HL-60 (cell line): ENCODE data around the gene OR52H1.

ENCODE experiments used
- DNase-seq, 2 experiments: peaks; one replicate each; pipeline ENCODE4 v3.0.0-alpha.2; 2010 to 2020; ENCODE audit warnings: low read depth in 1 of 2, low spot score in 1 of 2
- H3K27ac ChIP-seq: fragments of 250-450 bp; sonication (Bioruptor Pico); replicated peaks from 2 replicates; pipeline ENCODE4 v1.5.1; 2020; ENCODE audit warnings: mild to moderate bottlenecking, moderate library complexity
- H3K27me3 ChIP-seq: fragments of 250-450 bp; sonication (Bioruptor Pico); 2 replicates; pipeline ENCODE4 v1.5.1; 2021; ENCODE audit warnings: mild to moderate bottlenecking, moderate library complexity; ENCODE audit not compliant: insufficient read depth, poor library complexity, severe bottlenecking
- H3K4me3 ChIP-seq: replicated peaks from 2 replicates; pipeline ENCODE4 v1.5.1; 2011; ENCODE audit warnings: mild to moderate bottlenecking, control low read depth, low read length; ENCODE audit not compliant: insufficient read depth
- GABPA ChIP-seq: IDR thresholded peaks from 2 replicates; pipeline ENCODE4 v1.6.1; 2012; ENCODE audit warnings: low read depth
- POLR2AphosphoS5 ChIP-seq: IDR thresholded peaks from 2 replicates; pipeline ENCODE4 v1.6.1; 2012; ENCODE audit warnings: low read depth
- SPI1 ChIP-seq: IDR thresholded peaks from 2 replicates; pipeline ENCODE4 v1.6.1; 2012; ENCODE audit warnings: low read depth, mild to moderate bottlenecking, borderline replicate concordance
- TF ChIP-seq, protein P1 (sequence below): IDR thresholded peaks from one replicate; pipeline ENCODE4 v1.5.1; 2011; ENCODE audit warnings: low read length, control low read depth, inconsistent platforms; ENCODE audit not compliant: insufficient read depth
- TF ChIP-seq, protein P2 (sequence below): IDR thresholded peaks from 2 replicates; pipeline ENCODE4 v1.6.1; 2012; ENCODE audit warnings: low read depth; ENCODE audit not compliant: insufficient replicate concordance

OR52H1 gene

DNA sequence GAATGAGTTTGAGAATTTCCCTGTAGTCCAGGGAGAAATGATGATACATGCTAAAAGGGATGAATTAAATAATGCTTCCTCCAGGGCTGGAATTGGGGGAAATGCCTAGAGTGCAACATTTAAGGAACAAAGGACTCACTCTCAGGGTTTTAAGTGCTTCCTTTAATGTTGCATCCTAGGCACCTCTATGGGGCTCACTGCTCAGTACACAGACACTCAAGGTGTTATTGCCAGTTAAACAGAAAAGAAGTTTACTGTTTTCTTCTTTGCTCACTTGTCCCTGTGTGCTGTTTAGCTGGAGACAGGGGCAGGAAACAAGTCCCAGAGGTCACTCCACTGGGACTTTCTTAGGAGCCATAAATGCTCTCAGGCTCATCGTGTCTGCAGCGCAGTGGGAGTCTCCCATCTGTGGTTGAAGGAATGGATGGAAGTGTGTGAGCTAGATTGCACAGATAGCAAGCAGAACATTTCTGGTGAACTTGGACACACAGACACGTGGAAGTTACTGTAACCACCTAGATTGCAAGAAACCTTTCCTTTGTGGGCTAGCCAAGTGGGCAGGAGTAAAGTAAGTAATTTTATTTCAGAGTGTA, 8.4 kb upstream of the OR52H1 start:
- no peak for DNase-seq
- Histone ChIP-seq H3K27ac (no peak overlapping the region), H3K27me3 (no peaks in the 10 kb centered on the region), H3K4me3 (no peak overlapping the region)
- TF ChIP-seq POLR2AphosphoS5, result no peak
- TF ChIP-seq, protein P1, sequence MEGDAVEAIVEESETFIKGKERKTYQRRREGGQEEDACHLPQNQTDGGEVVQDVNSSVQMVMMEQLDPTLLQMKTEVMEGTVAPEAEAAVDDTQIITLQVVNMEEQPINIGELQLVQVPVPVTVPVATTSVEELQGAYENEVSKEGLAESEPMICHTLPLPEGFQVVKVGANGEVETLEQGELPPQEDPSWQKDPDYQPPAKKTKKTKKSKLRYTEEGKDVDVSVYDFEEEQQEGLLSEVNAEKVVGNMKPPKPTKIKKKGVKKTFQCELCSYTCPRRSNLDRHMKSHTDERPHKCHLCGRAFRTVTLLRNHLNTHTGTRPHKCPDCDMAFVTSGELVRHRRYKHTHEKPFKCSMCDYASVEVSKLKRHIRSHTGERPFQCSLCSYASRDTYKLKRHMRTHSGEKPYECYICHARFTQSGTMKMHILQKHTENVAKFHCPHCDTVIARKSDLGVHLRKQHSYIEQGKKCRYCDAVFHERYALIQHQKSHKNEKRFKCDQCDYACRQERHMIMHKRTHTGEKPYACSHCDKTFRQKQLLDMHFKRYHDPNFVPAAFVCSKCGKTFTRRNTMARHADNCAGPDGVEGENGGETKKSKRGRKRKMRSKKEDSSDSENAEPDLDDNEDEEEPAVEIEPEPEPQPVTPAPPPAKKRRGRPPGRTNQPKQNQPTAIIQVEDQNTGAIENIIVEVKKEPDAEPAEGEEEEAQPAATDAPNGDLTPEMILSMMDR, result no peak
- TF ChIP-seq, protein P2, sequence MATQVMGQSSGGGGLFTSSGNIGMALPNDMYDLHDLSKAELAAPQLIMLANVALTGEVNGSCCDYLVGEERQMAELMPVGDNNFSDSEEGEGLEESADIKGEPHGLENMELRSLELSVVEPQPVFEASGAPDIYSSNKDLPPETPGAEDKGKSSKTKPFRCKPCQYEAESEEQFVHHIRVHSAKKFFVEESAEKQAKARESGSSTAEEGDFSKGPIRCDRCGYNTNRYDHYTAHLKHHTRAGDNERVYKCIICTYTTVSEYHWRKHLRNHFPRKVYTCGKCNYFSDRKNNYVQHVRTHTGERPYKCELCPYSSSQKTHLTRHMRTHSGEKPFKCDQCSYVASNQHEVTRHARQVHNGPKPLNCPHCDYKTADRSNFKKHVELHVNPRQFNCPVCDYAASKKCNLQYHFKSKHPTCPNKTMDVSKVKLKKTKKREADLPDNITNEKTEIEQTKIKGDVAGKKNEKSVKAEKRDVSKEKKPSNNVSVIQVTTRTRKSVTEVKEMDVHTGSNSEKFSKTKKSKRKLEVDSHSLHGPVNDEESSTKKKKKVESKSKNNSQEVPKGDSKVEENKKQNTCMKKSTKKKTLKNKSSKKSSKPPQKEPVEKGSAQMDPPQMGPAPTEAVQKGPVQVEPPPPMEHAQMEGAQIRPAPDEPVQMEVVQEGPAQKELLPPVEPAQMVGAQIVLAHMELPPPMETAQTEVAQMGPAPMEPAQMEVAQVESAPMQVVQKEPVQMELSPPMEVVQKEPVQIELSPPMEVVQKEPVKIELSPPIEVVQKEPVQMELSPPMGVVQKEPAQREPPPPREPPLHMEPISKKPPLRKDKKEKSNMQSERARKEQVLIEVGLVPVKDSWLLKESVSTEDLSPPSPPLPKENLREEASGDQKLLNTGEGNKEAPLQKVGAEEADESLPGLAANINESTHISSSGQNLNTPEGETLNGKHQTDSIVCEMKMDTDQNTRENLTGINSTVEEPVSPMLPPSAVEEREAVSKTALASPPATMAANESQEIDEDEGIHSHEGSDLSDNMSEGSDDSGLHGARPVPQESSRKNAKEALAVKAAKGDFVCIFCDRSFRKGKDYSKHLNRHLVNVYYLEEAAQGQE, result no peak
- no peak for TF ChIP-seq SPI1
- TF ChIP-seq GABPA, result no peak

DNA sequence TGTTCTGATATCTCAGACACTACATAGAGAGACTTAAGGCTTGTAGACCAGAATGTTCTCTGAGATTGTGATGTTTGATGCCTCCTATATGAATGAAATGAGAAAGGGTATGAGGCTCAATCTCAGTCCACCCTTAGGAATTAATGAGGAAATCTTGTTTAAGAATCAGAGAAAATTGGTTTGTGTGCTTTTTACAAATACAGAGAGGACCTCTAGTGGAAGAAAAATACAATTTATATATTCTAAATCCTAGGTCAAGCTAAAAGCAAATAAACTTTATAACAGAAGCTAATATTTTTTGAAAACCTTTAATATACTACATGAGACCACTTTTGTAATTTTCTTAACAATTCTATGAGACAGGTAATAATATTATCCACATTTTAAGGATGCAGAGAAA, 5.0 kb upstream of the OR52H1 start:
- TF ChIP-seq SPI1, result no peak
- TF ChIP-seq, protein P2, result no peak
- TF ChIP-seq, protein P1, result no peak
- TF ChIP-seq POLR2AphosphoS5, result no peak
- no peak for TF ChIP-seq GABPA

DNA sequence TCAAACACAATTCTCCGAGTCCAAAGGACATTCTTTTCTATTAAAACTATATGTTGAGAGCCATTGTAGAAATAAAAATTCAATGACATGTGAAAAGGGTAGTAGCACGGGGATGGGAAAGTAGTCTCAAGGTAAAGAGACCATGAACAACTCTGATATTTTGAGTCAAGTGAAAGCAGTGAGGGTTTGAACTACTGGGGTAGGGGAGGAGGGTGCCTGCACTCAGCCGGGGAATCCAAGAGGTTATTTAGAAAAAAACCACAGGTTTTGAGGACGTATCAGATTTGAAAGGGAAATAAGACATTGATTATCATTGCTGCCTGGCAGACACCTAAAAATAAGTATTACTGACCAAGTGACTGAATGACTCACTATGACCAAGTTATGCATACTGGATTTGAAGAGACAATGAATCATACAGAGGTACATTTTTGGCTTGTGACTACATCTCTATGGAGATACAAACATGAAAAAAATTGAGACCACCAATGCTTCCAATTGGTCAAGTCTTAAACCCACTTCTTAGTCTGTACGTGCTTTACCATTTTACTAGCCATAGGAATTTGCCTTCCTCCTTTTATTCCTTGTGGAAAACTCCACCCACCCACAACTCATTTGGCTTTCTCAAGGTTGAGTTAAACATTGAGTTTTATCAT, 2.2 kb upstream of the OR52H1 start:
- no peak overlapping the region for H3K27ac ChIP-seq
- TF ChIP-seq POLR2AphosphoS5 (no peak), SPI1 (no peak), GABPA (no peak)
- TF ChIP-seq, protein P1, result no peak
- TF ChIP-seq, protein P2, result no peak
- no peak overlapping the region for H3K4me3 ChIP-seq
- no peaks in the 10 kb centered on the region for H3K27me3 ChIP-seq
- DNase-seq, result no peak

More for the DNA sequence above, 5.0 kb upstream of the OR52H1 start:
- no peak for DNase-seq
- H3K27me3 ChIP-seq, result no peaks in the 10 kb centered on the region
- H3K4me3 ChIP-seq, result no peak overlapping the region
- no peak overlapping the region for H3K27ac ChIP-seq
